Fibroblast of lung (primary cell): ENCODE data around the gene PRICKLE1. TPM values are rescaled to one million over a fixed set of nuclear protein-coding genes. Genes with fewer than 3 reads are reported as not detected.

Experiments used
- DNase-seq, 2 donors: peaks; one replicate each; pipeline versions ENCODE4 v3.0.0 to v3.0.0-alpha.2; 2010; ENCODE audit warnings: low read depth in 2 of 2
- H2AFZ ChIP-seq: 2 replicates; pipeline ENCODE4 v1.5.1; 2012; ENCODE audit warnings: low read length, control low read depth, inconsistent platforms
- H3K27ac ChIP-seq: 2 replicates; pipeline ENCODE4 v1.5.1; 2011; ENCODE audit warnings: low read length, control low read depth; ENCODE audit not compliant: insufficient read depth
- H3K27me3 ChIP-seq: 2 replicates; pipeline ENCODE4 v1.5.1; 2011; ENCODE audit warnings: mild to moderate bottlenecking, low read length; ENCODE audit not compliant: control insufficient read depth, insufficient read depth
- H3K36me3 ChIP-seq: 2 replicates; pipeline ENCODE4 v1.5.1; 2011; ENCODE audit warnings: low read length; ENCODE audit not compliant: control insufficient read depth, insufficient read depth
- H3K4me1 ChIP-seq: 2 replicates; pipeline ENCODE4 v1.5.1; 2011; ENCODE audit warnings: low read length; ENCODE audit not compliant: control insufficient read depth, insufficient read depth; ENCODE audit errors: extremely low read depth
- H3K4me2 ChIP-seq: 2 replicates; pipeline ENCODE4 v1.5.1; 2011; ENCODE audit warnings: low read length, control low read depth; ENCODE audit not compliant: insufficient read depth; ENCODE audit errors: extremely low read depth
- H3K4me3 ChIP-seq, 4 experiments: fragments of 200-600 bp in 1 of 4; sonication (generic) in 1 of 4; replicated peaks in 1 of 4; 2 replicates each; pipeline ENCODE4 v1.5.1; 2011 to 2016; ENCODE audit warnings: low read length in 4 of 4, low read depth in 3 of 4, mild to moderate bottlenecking in 3 of 4, control low read depth in 2 of 4, inconsistent platforms in 1 of 4, mixed read lengths in 1 of 4; ENCODE audit not compliant: insufficient read depth in 1 of 4; ENCODE audit errors: control extremely low read depth in 1 of 4
- H3K79me2 ChIP-seq: 2 replicates; pipeline ENCODE4 v1.5.1; 2012; ENCODE audit warnings: mild to moderate bottlenecking, low read length, inconsistent platforms; ENCODE audit not compliant: control insufficient read depth, insufficient read depth
- H3K9ac ChIP-seq: 2 replicates; pipeline ENCODE4 v1.5.1; 2011; ENCODE audit warnings: mild to moderate bottlenecking, low read length, control low read depth; ENCODE audit not compliant: insufficient read depth
- H3K9me3 ChIP-seq: 2 replicates; pipeline ENCODE4 v1.5.1; 2012; ENCODE audit warnings: low read depth, low read length; ENCODE audit not compliant: control insufficient read depth, insufficient read depth
- H4K20me1 ChIP-seq: 2 replicates; pipeline ENCODE4 v1.5.1; 2011; ENCODE audit warnings: low read length; ENCODE audit not compliant: control insufficient read depth, insufficient read depth; ENCODE audit errors: extremely low read depth
- EZH2 ChIP-seq: IDR thresholded peaks from 2 replicates; pipeline ENCODE4 v1.5.1; 2012; ENCODE audit warnings: low read length, control low read depth, mild to moderate bottlenecking; ENCODE audit errors: missing control alignments
- polyA plus RNA-seq, 2 donors: library from polyadenylated mRNA; depleted of rRNA in 1 of 2; stranded (reverse) in 1 of 2; unstranded in 1 of 2; fragments of >200 nt; gene quantifications; 2 replicates each; pipeline ENCODE4 v1.2.1, GENCODE V29; 2011 to 2012; ENCODE audit warnings: missing spikeins in 1 of 2
- total RNA-seq: library from RNA; depleted of rRNA; stranded (reverse); fragments of >200 nt; gene quantifications from 2 replicates; pipeline ENCODE4 v1.2.1, GENCODE V29; 2014
- TF ChIP-seq, protein P1 (sequence below), 2 donors: IDR thresholded peaks in 1 of 2; conservative IDR thresholded peaks in 1 of 2; 1 replicate in 1 of 2; 2 replicates in 1 of 2; pipeline ENCODE4 v1.5.1; 2011 to 2012; ENCODE audit warnings: low read length in 2 of 2, control low read depth in 1 of 2, inconsistent platforms in 1 of 2, low read depth in 1 of 2, mild to moderate bottlenecking in 1 of 2

The PRICKLE1 gene
- total and polyA plus RNA-seq, 2 donors (not counting 1 experiment from before 2014, with no cell fraction given) = 3.4 to 9.6 TPM

DNA sequence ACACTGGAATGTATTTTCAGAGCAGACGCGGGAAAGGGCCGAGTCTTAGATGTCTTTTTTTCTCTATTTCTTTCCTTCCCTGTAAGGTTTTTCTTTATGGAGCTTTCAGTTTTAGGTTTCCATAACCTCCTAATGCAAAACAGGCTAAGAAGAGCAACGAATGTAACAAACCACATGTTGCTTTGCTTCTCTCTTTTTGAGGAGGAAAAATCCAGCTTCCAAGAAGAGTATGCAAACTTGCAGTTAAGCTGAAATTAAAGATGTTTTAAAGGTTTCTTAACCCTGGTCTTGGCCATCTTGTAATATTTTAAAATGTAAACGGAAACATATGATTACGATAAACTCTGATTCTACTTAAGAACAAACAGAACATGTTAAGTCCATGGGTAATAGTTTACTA lies 86.9 kb downstream of the PRICKLE1 start:
- no peak for DNase-seq
- Histone ChIP-seq H3K36me3 (no peaks in the 10 kb centered on the region), H3K9ac (no peak overlapping the region), H3K4me1 (no peaks in the 10 kb centered on the region), H3K79me2 (no peaks in the 10 kb centered on the region), H3K27ac (no peak overlapping the region), H3K4me3 (no peak overlapping the region), H3K27me3 (no peaks in the 10 kb centered on the region), H3K9me3 (no peaks in the 10 kb centered on the region), H4K20me1 (no peaks in the 10 kb centered on the region), H3K4me2 (no peak overlapping the region), H2AFZ (no peak overlapping the region)
- TF ChIP-seq EZH2 = no peak
- TF ChIP-seq, protein P1, sequence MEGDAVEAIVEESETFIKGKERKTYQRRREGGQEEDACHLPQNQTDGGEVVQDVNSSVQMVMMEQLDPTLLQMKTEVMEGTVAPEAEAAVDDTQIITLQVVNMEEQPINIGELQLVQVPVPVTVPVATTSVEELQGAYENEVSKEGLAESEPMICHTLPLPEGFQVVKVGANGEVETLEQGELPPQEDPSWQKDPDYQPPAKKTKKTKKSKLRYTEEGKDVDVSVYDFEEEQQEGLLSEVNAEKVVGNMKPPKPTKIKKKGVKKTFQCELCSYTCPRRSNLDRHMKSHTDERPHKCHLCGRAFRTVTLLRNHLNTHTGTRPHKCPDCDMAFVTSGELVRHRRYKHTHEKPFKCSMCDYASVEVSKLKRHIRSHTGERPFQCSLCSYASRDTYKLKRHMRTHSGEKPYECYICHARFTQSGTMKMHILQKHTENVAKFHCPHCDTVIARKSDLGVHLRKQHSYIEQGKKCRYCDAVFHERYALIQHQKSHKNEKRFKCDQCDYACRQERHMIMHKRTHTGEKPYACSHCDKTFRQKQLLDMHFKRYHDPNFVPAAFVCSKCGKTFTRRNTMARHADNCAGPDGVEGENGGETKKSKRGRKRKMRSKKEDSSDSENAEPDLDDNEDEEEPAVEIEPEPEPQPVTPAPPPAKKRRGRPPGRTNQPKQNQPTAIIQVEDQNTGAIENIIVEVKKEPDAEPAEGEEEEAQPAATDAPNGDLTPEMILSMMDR (conservative IDR thresholded peaks at IDR 0.05 in 1 of 2, IDR thresholded peaks at IDR 0.05 in 1 of 2; ENCODE audit: low read depth in 1 of 2, low read length in 2 of 2) = no peak

DNA sequence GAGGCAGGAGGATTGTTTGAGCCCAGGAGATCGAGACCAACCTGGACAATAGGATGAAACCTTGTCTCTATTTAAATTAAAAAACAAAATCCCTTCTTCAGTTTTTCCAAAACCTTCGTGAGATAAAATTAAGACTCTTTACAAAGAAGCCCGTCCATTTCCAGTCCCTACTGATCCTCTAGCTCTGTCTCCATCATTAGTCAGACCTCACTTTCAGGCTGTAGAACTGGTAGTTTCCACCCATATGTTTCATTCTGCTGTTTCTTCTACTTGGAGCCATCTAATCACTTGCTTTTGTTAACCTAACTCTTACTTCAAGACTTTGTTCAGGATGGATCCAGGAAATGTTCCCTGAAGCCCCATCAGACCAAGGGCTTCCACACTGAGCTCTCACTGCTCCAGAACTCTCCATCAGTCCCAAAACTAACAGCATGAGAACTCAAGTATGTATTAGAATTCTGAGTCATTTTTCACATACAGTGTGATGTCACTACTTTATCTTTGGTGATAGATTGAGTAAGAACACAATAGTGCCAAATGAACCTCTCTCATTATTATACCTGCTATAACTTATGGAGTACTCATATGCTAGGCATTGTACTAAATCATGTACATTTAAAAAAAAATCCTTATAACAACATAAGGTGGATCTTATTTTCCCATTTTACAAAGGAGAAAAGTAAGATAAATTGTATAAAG lies 90.8 kb downstream of the PRICKLE1 start:
- no peaks in the 10 kb centered on the region for H3K36me3 ChIP-seq
- H3K79me2 ChIP-seq = no peaks in the 10 kb centered on the region
- no peak overlapping the region for H2AFZ ChIP-seq
- H3K4me2 ChIP-seq = no peak overlapping the region
- no peaks in the 10 kb centered on the region for H3K9me3 ChIP-seq
- DNase-seq = peak in 1 of 2 donors; percentile 48
- no peak overlapping the region for H3K9ac ChIP-seq
- no peaks in the 10 kb centered on the region for H3K27me3 ChIP-seq
- H4K20me1 ChIP-seq = no peaks in the 10 kb centered on the region
- TF ChIP-seq EZH2 = no peak
- no peak overlapping the region for H3K27ac ChIP-seq
- no peak overlapping the region for H3K4me3 ChIP-seq
- no peaks in the 10 kb centered on the region for H3K4me1 ChIP-seq

DNA sequence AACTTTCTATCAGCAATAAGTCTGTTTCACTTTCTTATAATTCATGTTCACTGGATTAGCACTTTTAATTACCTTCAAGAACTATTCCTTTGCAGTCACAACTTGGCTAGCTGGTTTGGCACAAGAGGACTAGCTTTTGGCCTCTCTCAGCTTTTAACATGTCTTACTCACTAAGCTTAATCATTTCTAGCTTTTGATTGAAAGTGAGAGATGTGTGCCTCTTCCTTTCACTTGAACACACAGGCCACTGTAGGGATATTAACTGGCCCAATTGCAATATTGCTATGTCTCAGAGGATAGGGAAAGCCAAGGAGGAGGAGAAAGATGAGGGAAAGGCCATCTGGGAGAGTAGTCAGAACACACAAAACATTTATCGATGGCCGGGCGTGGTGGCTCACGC lies 92.7 kb downstream of the PRICKLE1 start:
- Histone ChIP-seq H3K27me3 (no peaks in the 10 kb centered on the region), H4K20me1 (no peaks in the 10 kb centered on the region), H3K27ac (no peak overlapping the region), H3K9me3 (no peaks in the 10 kb centered on the region), H3K4me2 (no peak overlapping the region), H2AFZ (no peak overlapping the region), H3K79me2 (no peaks in the 10 kb centered on the region), H3K9ac (no peak overlapping the region), H3K4me1 (no peaks in the 10 kb centered on the region), H3K36me3 (no peaks in the 10 kb centered on the region), H3K4me3 (no peak overlapping the region)
- no peak for TF ChIP-seq EZH2
- TF ChIP-seq, protein P1 (conservative IDR thresholded peaks at IDR 0.05 in 1 of 2, IDR thresholded peaks at IDR 0.05 in 1 of 2; ENCODE audit: low read depth in 1 of 2, low read length in 2 of 2) = no peak
- DNase-seq = no peak
